Adrenal gland (tissue), 12 donors: ENCODE results near the gene FBXW8. TPM values are rescaled to one million over a fixed set of nuclear protein-coding genes. Genes with fewer than 3 reads are reported as not detected.
A peak's percentile ranks its signal among the peaks of the same experiment; 100 is the strongest.

Source experiments
- DNase-seq, 7 donors: peaks; one replicate each; pipeline ENCODE4 v3.0.0-alpha.2; 2019 to 2020
- H3K27ac ChIP-seq, 5 donors: fragments of 200-600 bp; sonication (generic) in 4 of 5; 1 replicate in 3 of 5; 2 replicates in 2 of 5; pipeline versions ENCODE4 v1.5.1 to v1.8.0; 2016 to 2020; ENCODE audit warnings: mild to moderate bottlenecking in 1 of 5
- H3K27me3 ChIP-seq: fragments of 200-600 bp; 2 replicates; pipeline ENCODE4 v1.8.0; 2021
- H3K36me3 ChIP-seq, 2 donors: fragments of 200-600 bp; replicated peaks in 1 of 2; 1 replicate in 1 of 2; 2 replicates in 1 of 2; pipeline versions ENCODE4 v1.5.1 to v1.8.0; 2018 to 2022
- H3K4me1 ChIP-seq, 2 donors: fragments of 200-600 bp; replicated peaks in 1 of 2; 1 replicate in 1 of 2; 2 replicates in 1 of 2; pipeline versions ENCODE4 v1.5.1 to v1.8.0; 2018 to 2021
- H3K4me3 ChIP-seq, 4 donors: fragments of 200-600 bp; sonication (generic) in 3 of 4; one replicate each; pipeline ENCODE4 v1.5.1; 2016 to 2018
- H3K9me3 ChIP-seq, 3 donors: fragments of 200-600 bp; sonication (generic) in 1 of 3; replicated peaks in 1 of 3; 1 replicate in 2 of 3; 2 replicates in 1 of 3; pipeline versions ENCODE4 v1.5.1 to v1.8.0; 2016 to 2021
- POLR2A ChIP-seq, 2 donors: fragments of 450-650 bp; IDR thresholded peaks; one replicate each; pipeline ENCODE4 v1.6.1; 2017; ENCODE audit warnings: antibody characterized with exemption in 2 of 2, mild to moderate bottlenecking in 2 of 2, moderate library complexity in 1 of 2
- WGBS, 4 donors: extraction: QIAGEN DNeasy Blood & Tissue Kit in 2 of 4; methylation state at CpG; one replicate each; pipeline versions ENCODE4 v1.1.5 to v1.1.7; 2013 to 2017; 5-methylcytosine and 5-hydroxymethylcytosine counted together
- intact Hi-C, 2 donors: fragments of 100-400 bp; cut with DNase I; formaldehyde crosslinking; loops; one replicate each; pipeline versions ENCODE4 v1.14.1 to v1.15.0; 2022 to 2023
- polyA plus RNA-seq, 3 donors: library from polyadenylated mRNA; stranded (reverse); fragments of 200-250 nt in 2 of 3; fragments of 350-450 nt in 1 of 3; fragmentation: Illumina TruSeq in 1 of 3; extraction: RNeasy Lipid Tissue Mini Kit (QIAGEN cat#74804) in 1 of 3; gene quantifications; one replicate each; pipeline ENCODE4 v1.2.3, GENCODE V29; 2013 to 2014
- total RNA-seq, 9 donors: library from RNA; depleted of rRNA in 4 of 9; stranded (reverse); fragments of >200 nt in 4 of 9; fragments of 120-200 nt in 1 of 9; fragmentation: NEBNext Ultra II Directional in 1 of 9; extraction: Animal tissue kit (Norgen Biotek cat#: 25700) in 1 of 9; gene quantifications; one replicate each; pipeline versions ENCODE4 v1.1.0 to v1.2.4, GENCODE V29; 2013 to 2023
- TF ChIP-seq, protein P1 (sequence below), 6 experiments: fragments of 450-650 bp in 4 of 6; fragments of 200-600 bp in 2 of 6; sonication (generic) in 1 of 6; IDR thresholded peaks; 1 replicate in 5 of 6; 2 replicates in 1 of 6; pipeline versions ENCODE4 v1.5.1 to v1.8.0; 2016 to 2021; ENCODE audit warnings: antibody characterized with exemption in 6 of 6, mild to moderate bottlenecking in 2 of 6, moderate library complexity in 1 of 6
- donor health status: healthy with polysubstance abuse.
- donor health status: Bipolar disorder and iron deficiency.
- donor health status: DM: yes; HTN: yes; CAD: no.
- donor health status: DM: no; HTN: no; CAD: no.
- donor health status: DM: no; HTN: no; CAD: no.
- donor health status: DM: yes; HTN: yes; CAD: no.

FBXW8 gene
- total and polyA plus RNA-seq, 12 donors = 2.9 to 19.1 (median 14.3) TPM

- H3K27ac ChIP-seq = peak overlapping the region in 2 of 5 donors; percentile 41 to 44
- intact Hi-C loops = no loop called here
- H3K27me3 ChIP-seq = no peaks in the 10 kb centered on the region
- no peak for DNase-seq
- H3K4me3 ChIP-seq = no peak overlapping the region
- H3K9me3 ChIP-seq = no peaks in the 10 kb centered on the region
- H3K36me3 ChIP-seq = no peaks in the 10 kb centered on the region
- TF ChIP-seq, protein P1, sequence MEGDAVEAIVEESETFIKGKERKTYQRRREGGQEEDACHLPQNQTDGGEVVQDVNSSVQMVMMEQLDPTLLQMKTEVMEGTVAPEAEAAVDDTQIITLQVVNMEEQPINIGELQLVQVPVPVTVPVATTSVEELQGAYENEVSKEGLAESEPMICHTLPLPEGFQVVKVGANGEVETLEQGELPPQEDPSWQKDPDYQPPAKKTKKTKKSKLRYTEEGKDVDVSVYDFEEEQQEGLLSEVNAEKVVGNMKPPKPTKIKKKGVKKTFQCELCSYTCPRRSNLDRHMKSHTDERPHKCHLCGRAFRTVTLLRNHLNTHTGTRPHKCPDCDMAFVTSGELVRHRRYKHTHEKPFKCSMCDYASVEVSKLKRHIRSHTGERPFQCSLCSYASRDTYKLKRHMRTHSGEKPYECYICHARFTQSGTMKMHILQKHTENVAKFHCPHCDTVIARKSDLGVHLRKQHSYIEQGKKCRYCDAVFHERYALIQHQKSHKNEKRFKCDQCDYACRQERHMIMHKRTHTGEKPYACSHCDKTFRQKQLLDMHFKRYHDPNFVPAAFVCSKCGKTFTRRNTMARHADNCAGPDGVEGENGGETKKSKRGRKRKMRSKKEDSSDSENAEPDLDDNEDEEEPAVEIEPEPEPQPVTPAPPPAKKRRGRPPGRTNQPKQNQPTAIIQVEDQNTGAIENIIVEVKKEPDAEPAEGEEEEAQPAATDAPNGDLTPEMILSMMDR (IDR thresholded peaks at IDR 0.05) = no peak
- no peak for TF ChIP-seq POLR2A (IDR thresholded peaks at IDR 0.05)
- peaks cover 12 to 21% of the 10 kb centered on the region in 2 donors for H3K4me1 ChIP-seq
- 55 to 69% (median 66%) methylated on average over 16 to 23 of the region's 23 CpGs for WGBS, 4 donors
Observed at GRCh38 chr12:117045160-117046010, 134.6 kb downstream of the FBXW8 start.

- 21 to 37% (median 27%) methylated on average over 4 to 6 of the region's 6 CpGs for WGBS, 4 donors
Observed at GRCh38 chr12:117046011-117046369, 135.2 kb downstream of the FBXW8 start.

GRCh38 chr12:117046425-117046824 lies 135.7 kb downstream of the FBXW8 start:
- WGBS, 4 donors = 89 to 96% (median 89%) methylated on average over 12 to 27 of the region's 27 CpGs
- Histone ChIP-seq H3K27ac (peak overlapping the region in 2 of 5 donors; percentile 41 to 44), H3K9me3 (no peaks in the 10 kb centered on the region), H3K4me3 (no peak overlapping the region), H3K36me3 (no peaks in the 10 kb centered on the region), H3K4me1 (peaks cover 16 to 29% of the 10 kb centered on the region in 2 donors), H3K27me3 (no peaks in the 10 kb centered on the region)
- no peak for DNase-seq
- intact Hi-C loops = no loop called here
- no peak for TF ChIP-seq POLR2A (IDR thresholded peaks at IDR 0.05)
- TF ChIP-seq, protein P1 (IDR thresholded peaks at IDR 0.05) = no peak

More at GRCh38 chr12:117046011-117046369, 135.2 kb downstream of the FBXW8 start:
- intact Hi-C loops = no loop called here
- TF ChIP-seq, protein P1 (IDR thresholded peaks at IDR 0.05) = peak in 1 of 6 experiments; percentile 6
- no peak for TF ChIP-seq POLR2A (IDR thresholded peaks at IDR 0.05)
- peak overlapping the region in 2 of 5 donors; percentile 41 to 44 for H3K27ac ChIP-seq
- no peaks in the 10 kb centered on the region for H3K36me3 ChIP-seq
- DNase-seq = peak in 2 of 7 donors; percentile 43 to 49
- no peaks in the 10 kb centered on the region for H3K27me3 ChIP-seq
- H3K9me3 ChIP-seq = no peaks in the 10 kb centered on the region
- H3K4me1 ChIP-seq = peaks cover 16 to 24% of the 10 kb centered on the region in 2 donors
- no peak overlapping the region for H3K4me3 ChIP-seq

- H3K4me1 ChIP-seq = peaks cover 14 to 27% of the 10 kb centered on the region in 2 donors
- no peaks in the 10 kb centered on the region for H3K9me3 ChIP-seq
- no peak for TF ChIP-seq POLR2A (IDR thresholded peaks at IDR 0.05)
- TF ChIP-seq, protein P1 (IDR thresholded peaks at IDR 0.05) = no peak
- intact Hi-C loops = no loop called here
- peak in 1 of 7 donors; percentile 39 for DNase-seq
- no peaks in the 10 kb centered on the region for H3K27me3 ChIP-seq
- 76 to 85% (median 81%) methylated on average over 13 to 20 of the region's 20 CpGs for WGBS, 4 donors
- H3K36me3 ChIP-seq = no peaks in the 10 kb centered on the region
- no peak overlapping the region for H3K4me3 ChIP-seq
- H3K27ac ChIP-seq = peak overlapping the region in 1 of 5 donors; percentile 44
Observed at GRCh38 chr12:117046861-117047530, 136.2 kb downstream of the FBXW8 start.
